ENCODE data around the gene CST8. TPM values are rescaled to one million over a fixed set of nuclear protein-coding genes. Genes with fewer than 3 reads are reported as not detected.

Gene CST8
- polyA plus RNA-seq, 1 donor (not counting 4 experiments of a cell fraction or from before 2014, with no cell fraction given) = not detected

- Histone ChIP-seq H4K20me1 (ENCODE audit: control insufficient read depth, extremely low read depth, insufficient read depth, low read length) (no peaks in the 10 kb centered on the region), H3K4me2 (ENCODE audit: control insufficient read depth, extremely low read depth, insufficient read depth, low read depth, low read length) (no peak overlapping the region), H3K9me1 (ENCODE audit: control insufficient read depth, extremely low read depth, insufficient read depth, low read length) (peaks cover 3% of the 10 kb centered on the region), H3K4me3 (ENCODE audit: control insufficient read depth in 2 of 3, extremely low read depth in 1 of 3, insufficient read depth in 2 of 3, low read depth in 1 of 3, low read length in 3 of 3) (no peak overlapping the region), H3K27ac (ENCODE audit: control insufficient read depth, insufficient read depth, low read length) (no peak overlapping the region), H3K27me3 (ENCODE audit: control insufficient read depth, extremely low read depth, insufficient read depth, low read length) (no peaks in the 10 kb centered on the region), H3K9me3 (ENCODE audit: control insufficient read depth, low read depth, low read length) (no peaks in the 10 kb centered on the region), H2AFZ (ENCODE audit: control insufficient read depth, low read length) (no peak overlapping the region), H3K4me1 (ENCODE audit: control insufficient read depth, extremely low read depth, insufficient read depth, low read length) (no peaks in the 10 kb centered on the region), H3K9ac (ENCODE audit: control insufficient read depth, extremely low read depth, insufficient read depth, low read length) (no peak overlapping the region), H3K36me3 (ENCODE audit: control insufficient read depth in 2 of 2, extremely low read depth in 1 of 2, insufficient read depth in 2 of 2, low read length in 2 of 2) (no peaks in the 10 kb centered on the region), H3K79me2 (ENCODE audit: control insufficient read depth, insufficient read depth, low read length) (no peaks in the 10 kb centered on the region)
- DNase-seq (ENCODE audit: low read depth, low spot score) (no peak), FAIRE-seq (no peak)
- TF ChIP-seq EZH2 (IDR thresholded peaks at IDR 0.05; ENCODE audit: low read length) (no peak), CTCF (optimal IDR thresholded peaks at IDR 0.05 in 1 of 3, IDR thresholded peaks at IDR 0.05 in 1 of 3, conservative IDR thresholded peaks at IDR 0.05 in 1 of 3; ENCODE audit: extremely low read depth in 1 of 3, insufficient read depth in 2 of 3, low read length in 3 of 3) (no peak)
- dilution Hi-C loops (cut with MboI; ENCODE audit: extremely low pct_ligation_motif_present, low sequenced_read_pairs) = no loop called here
These were observed 36.1 kb upstream of the CST8 start for GRCh38 chr20:23454816-23455215.

DNA sequence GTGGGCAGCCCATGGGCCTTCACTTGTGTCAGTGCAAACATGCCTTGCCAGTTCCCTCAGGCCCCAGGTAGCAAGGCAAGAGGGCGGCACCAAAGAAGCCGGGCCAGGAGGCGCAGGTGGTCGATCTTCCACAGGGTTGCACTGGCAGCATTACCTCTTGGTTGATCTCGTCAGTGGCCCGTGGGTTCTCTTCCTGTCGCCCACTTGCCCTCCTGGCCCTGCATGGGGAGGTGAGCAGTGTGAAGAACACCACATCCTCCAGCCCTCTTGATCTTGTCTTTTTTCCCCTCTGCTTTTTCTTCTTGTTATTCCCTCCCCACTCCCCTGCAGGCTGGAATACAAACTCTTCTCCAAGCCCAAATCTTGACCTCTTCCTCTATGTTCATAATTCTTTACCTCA lies 35.3 kb upstream of the CST8 start:
- no peaks in the 10 kb centered on the region for H3K27me3 ChIP-seq (ENCODE audit: control insufficient read depth, extremely low read depth, insufficient read depth, low read length)
- FAIRE-seq = no peak
- H3K4me3 ChIP-seq (ENCODE audit: control insufficient read depth in 2 of 3, extremely low read depth in 1 of 3, insufficient read depth in 2 of 3, low read depth in 1 of 3, low read length in 3 of 3) = no peak overlapping the region
- H3K27ac ChIP-seq (ENCODE audit: control insufficient read depth, insufficient read depth, low read length) = no peak overlapping the region
- no peak overlapping the region for H2AFZ ChIP-seq (ENCODE audit: control insufficient read depth, low read length)
- TF ChIP-seq CTCF (optimal IDR thresholded peaks at IDR 0.05 in 1 of 3, IDR thresholded peaks at IDR 0.05 in 1 of 3, conservative IDR thresholded peaks at IDR 0.05 in 1 of 3; ENCODE audit: extremely low read depth in 1 of 3, insufficient read depth in 2 of 3, low read length in 3 of 3) = no peak
- no peak for TF ChIP-seq EZH2 (IDR thresholded peaks at IDR 0.05; ENCODE audit: low read length)
- H3K9me3 ChIP-seq (ENCODE audit: control insufficient read depth, low read depth, low read length) = no peaks in the 10 kb centered on the region
- H3K9me1 ChIP-seq (ENCODE audit: control insufficient read depth, extremely low read depth, insufficient read depth, low read length) = peaks cover 3% of the 10 kb centered on the region
- no peak overlapping the region for H3K9ac ChIP-seq (ENCODE audit: control insufficient read depth, extremely low read depth, insufficient read depth, low read length)
- H3K4me2 ChIP-seq (ENCODE audit: control insufficient read depth, extremely low read depth, insufficient read depth, low read depth, low read length) = no peak overlapping the region
- H4K20me1 ChIP-seq (ENCODE audit: control insufficient read depth, extremely low read depth, insufficient read depth, low read length) = no peaks in the 10 kb centered on the region
- no peaks in the 10 kb centered on the region for H3K4me1 ChIP-seq (ENCODE audit: control insufficient read depth, extremely low read depth, insufficient read depth, low read length)
- no peaks in the 10 kb centered on the region for H3K79me2 ChIP-seq (ENCODE audit: control insufficient read depth, insufficient read depth, low read length)
- DNase-seq (ENCODE audit: low read depth, low spot score) = no peak
- no peaks in the 10 kb centered on the region for H3K36me3 ChIP-seq (ENCODE audit: control insufficient read depth in 2 of 2, extremely low read depth in 1 of 2, insufficient read depth in 2 of 2, low read length in 2 of 2)
- dilution Hi-C loops (cut with MboI; ENCODE audit: extremely low pct_ligation_motif_present, low sequenced_read_pairs) = no loop called here

Data from keratinocyte (primary cell).